Endothelial cell of umbilical vein (primary cell): ENCODE results near the gene CCDC196. TPM values are rescaled to one million over a fixed set of nuclear protein-coding genes. Genes with fewer than 3 reads are reported as not detected.

Experiments used
- BruUV-seq: library from RNA; stranded (reverse); fragments of 400-500 nt; replicated peaks from 2 replicates; lab custom pipeline; 2021; lab: Mats Ljungman, UMichigan
- CTCF ChIA-PET: fragments of 300-600, 350-600 bp; sonication (Branson Sonifier 250); formaldehyde crosslinking; loops from one replicate; lab custom pipeline; 2021; ENCODE audit warnings: antibody characterized with exemption, inconsistent platforms; lab: Charles Lee
- POLR2A ChIA-PET: fragments of 300-600, 350-600 bp; sonication (Branson Sonifier 250); formaldehyde crosslinking; loops from one replicate; lab custom pipeline; 2021; ENCODE audit warnings: antibody characterized with exemption, inconsistent platforms; lab: Charles Lee
- DNase-seq: peaks from one replicate; pipeline ENCODE4 v3.0.0-alpha.2; 2011; ENCODE audit warnings: low read depth, low spot score
- FAIRE-seq: peaks from 2 replicates; lab custom pipeline; 2011; peaks lifted over from hg19 to GRCh38; lab: Jason Lieb, UNC
- H2AFZ ChIP-seq: 2 replicates; pipeline ENCODE4 v1.6.0; 2012; ENCODE audit warnings: low read depth, low read length, control low read depth, inconsistent platforms
- H3K27ac ChIP-seq: 2 replicates; pipeline ENCODE4 v1.5.1; 2011; ENCODE audit warnings: low read depth, mild to moderate bottlenecking, control low read depth, low read length, moderate library complexity; ENCODE audit not compliant: insufficient read depth
- H3K27me3 ChIP-seq, 2 experiments: 2 replicates each; pipeline versions ENCODE4 v1.6.0 to v1.6.1; 2011; ENCODE audit warnings: low read length in 2 of 2, mixed read lengths in 1 of 2; ENCODE audit not compliant: control insufficient read depth in 2 of 2, insufficient read depth in 2 of 2
- H3K36me3 ChIP-seq, 2 experiments: 2 replicates in 1 of 2; 3 replicates in 1 of 2; pipeline ENCODE4 v1.5.1; 2011; ENCODE audit warnings: low read length in 2 of 2, mild to moderate bottlenecking in 1 of 2, moderate library complexity in 1 of 2; ENCODE audit not compliant: control insufficient read depth in 2 of 2, insufficient read depth in 2 of 2; ENCODE audit errors: extremely low read depth in 1 of 2
- H3K4me1 ChIP-seq: 3 replicates; pipeline ENCODE4 v1.5.1; 2011; ENCODE audit warnings: mild to moderate bottlenecking, low read length; ENCODE audit not compliant: control insufficient read depth, insufficient read depth; ENCODE audit errors: extremely low read depth
- H3K4me2 ChIP-seq: 2 replicates; pipeline ENCODE4 v1.6.1; 2011; ENCODE audit warnings: low read length, control low read depth, mixed read lengths; ENCODE audit not compliant: insufficient read depth
- H3K4me3 ChIP-seq, 3 experiments: fragments of 200-600 bp in 1 of 3; sonication (generic), shearing (Covaris generic) in 1 of 3; replicated peaks in 1 of 3; 2 replicates each; pipeline ENCODE4 v1.5.1; 2011 to 2016; ENCODE audit warnings: control low read depth in 3 of 3, low read length in 3 of 3, mild to moderate bottlenecking in 2 of 3, inconsistent platforms in 1 of 3, low read depth in 1 of 3, moderate library complexity in 1 of 3; ENCODE audit not compliant: insufficient read depth in 1 of 3
- H3K79me2 ChIP-seq: 2 replicates; pipeline ENCODE4 v1.6.0; 2012; ENCODE audit warnings: low read length, inconsistent platforms; ENCODE audit not compliant: control insufficient read depth, insufficient read depth
- H3K9ac ChIP-seq: replicated peaks from 2 replicates; pipeline ENCODE3; 2011; ENCODE audit warnings: low read length, control low read depth; ENCODE audit not compliant: insufficient read depth; ENCODE audit errors: extremely low read depth
- H3K9me1 ChIP-seq: replicated peaks from 3 replicates; pipeline ENCODE4 v1.6.0; 2011; ENCODE audit warnings: mild to moderate bottlenecking, low read length; ENCODE audit not compliant: control insufficient read depth, insufficient read depth; ENCODE audit errors: extremely low read depth
- H3K9me3 ChIP-seq: replicated peaks from 2 replicates; pipeline ENCODE4 v1.5.1; 2012; ENCODE audit warnings: low read length, inconsistent platforms; ENCODE audit not compliant: control insufficient read depth, insufficient read depth
- H4K20me1 ChIP-seq: replicated peaks from 2 replicates; pipeline ENCODE3; 2011; ENCODE audit warnings: mild to moderate bottlenecking, low read length; ENCODE audit not compliant: control insufficient read depth, insufficient read depth; ENCODE audit errors: extremely low read depth
- EZH2 ChIP-seq: IDR thresholded peaks from 2 replicates; pipeline ENCODE4 v1.6.1; 2012; ENCODE audit warnings: borderline replicate concordance, low read depth, mild to moderate bottlenecking, moderate library complexity, low read length, inconsistent platforms; ENCODE audit not compliant: severe bottlenecking
- FOS ChIP-seq: IDR thresholded peaks from 2 replicates; pipeline ENCODE4 v1.6.1; 2011; ENCODE audit warnings: mild to moderate bottlenecking, low read length, moderate library complexity, borderline replicate concordance; ENCODE audit not compliant: insufficient read depth
- GATA2 ChIP-seq: IDR thresholded peaks from 2 replicates; pipeline ENCODE4 v1.7.0; 2011; ENCODE audit warnings: low read depth, mild to moderate bottlenecking, moderate library complexity, mixed read lengths, low read length; ENCODE audit not compliant: insufficient read length, insufficient read depth
- JUN ChIP-seq: IDR thresholded peaks from 2 replicates; pipeline ENCODE4 v1.6.1; 2011; ENCODE audit warnings: borderline replicate concordance, low read depth; ENCODE audit not compliant: insufficient read length, insufficient read depth
- MYC ChIP-seq: IDR thresholded peaks from one replicate; pipeline ENCODE4 v1.6.1; 2011; ENCODE audit warnings: mild to moderate bottlenecking, low read depth, low read length
- POLR2A ChIP-seq: IDR thresholded peaks from 2 replicates; pipeline ENCODE4 v1.6.1; 2012; ENCODE audit warnings: low read depth, mild to moderate bottlenecking, control low read depth, low read length
- POLR2AphosphoS5 ChIP-seq: IDR thresholded peaks from 2 replicates; pipeline ENCODE4 v1.6.1; 2012; ENCODE audit warnings: low read depth, mild to moderate bottlenecking, control low read depth, low read length, moderate library complexity; ENCODE audit not compliant: insufficient read depth
- dilution Hi-C: fragments of 300-500 bp; cut with MboI; formaldehyde crosslinking; loops from one replicate; pipeline ENCODE4 v1.15.0; 2019; ENCODE audit warnings: low sequenced_read_pairs; ENCODE audit not compliant: extremely low pct_ligation_motif_present
- intact Hi-C: fragments of 100-400 bp; cut with micrococcal nuclease; formaldehyde crosslinking; loops from one replicate; pipeline ENCODE4 v1.10.0; 2022
- polyA plus RNA-seq, 4 experiments: library from polyadenylated mRNA; depleted of rRNA in 3 of 4; stranded (reverse) in 3 of 4; unstranded in 1 of 4; fragments of >200 nt; gene quantifications; 2 replicates each; pipeline versions ENCODE4 v1.2.1 to v1.2.3, GENCODE V29; 2011 to 2012; ENCODE audit warnings: missing spikeins in 1 of 4
- total RNA-seq: library from RNA; stranded (reverse); gene quantifications from 2 replicates; pipeline ENCODE4 v1.2.3, GENCODE V29; 2021
- TF ChIP-seq, protein P1 (sequence below): IDR thresholded peaks from 2 replicates; pipeline ENCODE4 v1.6.1; 2011; ENCODE audit not compliant: insufficient read depth, insufficient read length
- TF ChIP-seq, protein P2 (sequence below), 2 donors: IDR thresholded peaks; 1 replicate in 1 of 2; 2 replicates in 1 of 2; pipeline ENCODE4 v1.5.1; 2011; ENCODE audit warnings: low read length in 2 of 2, mild to moderate bottlenecking in 2 of 2, moderate library complexity in 2 of 2, control low read depth in 1 of 2, inconsistent platforms in 1 of 2, low read depth in 1 of 2; ENCODE audit not compliant: insufficient read depth in 1 of 2; ENCODE audit errors: extremely low read depth in 1 of 2

The CCDC196 gene
- total and polyA plus RNA-seq, 2 donors (not counting 3 experiments of a cell fraction or from before 2014, with no cell fraction given) = not detected

DNA sequence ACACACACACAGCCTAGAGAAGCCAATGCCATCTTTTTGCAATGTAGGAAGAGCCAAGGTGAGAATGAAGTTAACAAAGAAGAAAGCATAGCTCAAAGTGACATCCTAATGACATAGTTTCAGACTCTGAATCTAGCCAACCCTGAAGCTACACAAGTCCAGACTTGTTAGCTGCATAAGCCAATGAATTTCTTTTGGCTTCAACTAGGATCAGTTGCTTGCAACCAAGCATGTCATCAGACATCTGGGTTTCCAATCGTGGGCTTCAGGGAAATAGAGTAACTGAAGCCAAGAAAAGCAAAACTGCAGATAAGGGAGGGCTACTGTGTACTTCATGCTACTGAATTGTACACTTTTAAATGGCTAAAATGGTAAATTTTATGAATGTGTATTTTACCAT, 17.4 kb downstream of the CCDC196 start:
- ChIA-PET POLR2A (no interaction called here), CTCF (interaction anchor here (0.6 kb wide), 1 partner anchor 783 kb away, joined by 3 read pairs; no protein-coding TSS in a partner anchor)
- intact Hi-C loops (no loop called here), dilution Hi-C loops (no loop called here)
- Histone ChIP-seq H3K27ac (no peak overlapping the region), H3K4me3 (no peak overlapping the region), H4K20me1 (no peaks in the 10 kb centered on the region), H3K36me3 (no peaks in the 10 kb centered on the region), H3K27me3 (no peaks in the 10 kb centered on the region), H3K79me2 (no peaks in the 10 kb centered on the region), H3K4me1 (peaks cover 5% of the 10 kb centered on the region), H3K9me3 (no peaks in the 10 kb centered on the region), H3K4me2 (no peak overlapping the region), H3K9me1 (no peaks in the 10 kb centered on the region), H3K9ac (no peak overlapping the region), H2AFZ (no peak overlapping the region)
- TF ChIP-seq POLR2A (no peak), POLR2AphosphoS5 (no peak), FOS (no peak), EZH2 (no peak), MYC (no peak), JUN (no peak)
- TF ChIP-seq, protein P1, sequence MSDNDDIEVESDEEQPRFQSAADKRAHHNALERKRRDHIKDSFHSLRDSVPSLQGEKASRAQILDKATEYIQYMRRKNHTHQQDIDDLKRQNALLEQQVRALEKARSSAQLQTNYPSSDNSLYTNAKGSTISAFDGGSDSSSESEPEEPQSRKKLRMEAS = no peak
- DNase-seq (peak; percentile 39), FAIRE-seq (no peak)
- BruUV-seq = no TSS peak

DNA sequence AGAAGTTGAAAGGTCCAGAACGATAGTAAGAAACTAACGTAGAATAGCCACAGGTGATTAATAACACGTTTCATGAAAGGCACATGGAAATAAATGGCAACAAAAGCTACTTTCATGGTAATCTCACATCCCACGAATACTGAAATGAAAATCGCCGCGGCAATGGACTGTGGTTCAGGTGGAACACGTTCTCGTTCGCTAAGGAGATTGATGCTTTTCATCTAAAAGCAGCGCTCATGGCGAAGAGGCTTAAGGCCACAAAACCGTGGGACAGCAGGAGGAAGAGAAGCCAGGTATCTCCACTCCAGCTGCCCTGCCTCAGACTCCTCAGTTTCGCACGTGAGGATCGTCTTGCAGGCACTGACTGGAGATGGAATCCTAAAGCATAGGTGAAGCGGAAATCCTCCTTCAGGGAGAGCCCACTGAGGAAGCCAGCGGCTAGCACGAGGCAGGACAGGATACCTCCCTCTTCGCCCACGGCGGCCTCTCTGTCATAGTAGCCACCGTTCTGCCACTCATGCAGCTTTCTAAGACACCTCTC, 21.1 kb downstream of the CCDC196 start:
- no peak for FAIRE-seq
- H3K27me3 ChIP-seq = peaks cover 0 to 2% of the 10 kb centered on the region in 2 experiments
- ChIA-PET CTCF (interaction anchor here (0.8 to 1.7 kb wide), 6 partner anchors 8 to 853 kb away, joined by 3 to 9 read pairs (median 4); partner anchors contain the start of genes ATP6V1D and EIF2S1), POLR2A (interaction anchor here (0.6 kb wide), 1 partner anchor 845 kb away, joined by 4 read pairs; no protein-coding TSS in a partner anchor)
- intact Hi-C loops (loop anchor here (1.0 to 5.0 kb wide), 3 partner anchors 145 to 850 kb away; partner anchors contain the start of genes ATP6V1D and PALS1), dilution Hi-C loops (no loop called here)
- H3K4me3 ChIP-seq = peak overlapping the region; percentile 2 to 85 (median 52)
- H3K27ac ChIP-seq = peak overlapping the region; percentile 1
- H4K20me1 ChIP-seq = peaks cover 3% of the 10 kb centered on the region
- H3K9me3 ChIP-seq = no peaks in the 10 kb centered on the region
- no peaks in the 10 kb centered on the region for H3K9me1 ChIP-seq
- no peak for TF ChIP-seq MYC
- TF ChIP-seq POLR2A = no peak
- TF ChIP-seq POLR2AphosphoS5 = no peak
- TF ChIP-seq EZH2 = no peak
- TF ChIP-seq JUN = no peak
- no peak for TF ChIP-seq GATA2
- no peak for TF ChIP-seq FOS
- TF ChIP-seq, protein P1 = no peak
- TF ChIP-seq, protein P2, sequence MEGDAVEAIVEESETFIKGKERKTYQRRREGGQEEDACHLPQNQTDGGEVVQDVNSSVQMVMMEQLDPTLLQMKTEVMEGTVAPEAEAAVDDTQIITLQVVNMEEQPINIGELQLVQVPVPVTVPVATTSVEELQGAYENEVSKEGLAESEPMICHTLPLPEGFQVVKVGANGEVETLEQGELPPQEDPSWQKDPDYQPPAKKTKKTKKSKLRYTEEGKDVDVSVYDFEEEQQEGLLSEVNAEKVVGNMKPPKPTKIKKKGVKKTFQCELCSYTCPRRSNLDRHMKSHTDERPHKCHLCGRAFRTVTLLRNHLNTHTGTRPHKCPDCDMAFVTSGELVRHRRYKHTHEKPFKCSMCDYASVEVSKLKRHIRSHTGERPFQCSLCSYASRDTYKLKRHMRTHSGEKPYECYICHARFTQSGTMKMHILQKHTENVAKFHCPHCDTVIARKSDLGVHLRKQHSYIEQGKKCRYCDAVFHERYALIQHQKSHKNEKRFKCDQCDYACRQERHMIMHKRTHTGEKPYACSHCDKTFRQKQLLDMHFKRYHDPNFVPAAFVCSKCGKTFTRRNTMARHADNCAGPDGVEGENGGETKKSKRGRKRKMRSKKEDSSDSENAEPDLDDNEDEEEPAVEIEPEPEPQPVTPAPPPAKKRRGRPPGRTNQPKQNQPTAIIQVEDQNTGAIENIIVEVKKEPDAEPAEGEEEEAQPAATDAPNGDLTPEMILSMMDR (IDR thresholded peaks at IDR 0.05; ENCODE audit: extremely low read depth in 1 of 2, insufficient read depth in 1 of 2, low read depth in 1 of 2, low read length in 2 of 2) = no peak
- H3K4me1 ChIP-seq = peaks cover 11% of the 10 kb centered on the region
- peak overlapping the region; percentile 52 for H3K9ac ChIP-seq
- peak overlapping the region; percentile 70 for H2AFZ ChIP-seq
- H3K36me3 ChIP-seq = no peaks in the 10 kb centered on the region
- peaks cover 3% of the 10 kb centered on the region for H3K79me2 ChIP-seq
- no peak for DNase-seq
- peak overlapping the region; percentile 60 for H3K4me2 ChIP-seq
- TSS peak; percentile 73 for BruUV-seq
